Muscle of arm (tissue), 12 donors: ENCODE results near the gene MACROD2. TPM values are rescaled to one million over a fixed set of nuclear protein-coding genes. Genes with fewer than 3 reads are reported as not detected.

Experiments used
- DNase-seq: peaks from one replicate; pipeline ENCODE4 v3.0.0-alpha.2; 2013
- polyA plus RNA-seq, 12 donors: library from polyadenylated mRNA; unstranded; fragments of 120-200 nt; gene quantifications; one replicate each; pipeline ENCODE4 v1.2.1, GENCODE V29; 2013; ENCODE audit not compliant: insufficient read length in 12 of 12

MACROD2 gene
- polyA plus RNA-seq, 12 donors: 2.7 to 19.1 (median 4.0) TPM; not detected in 1

GRCh38 chr20:15616626-15617025 lies 1621.3 kb downstream of the MACROD2 start:
- no peak for DNase-seq

- no peak for DNase-seq
Observed at GRCh38 chr20:15618110-15618509, 1622.8 kb downstream of the MACROD2 start.

- no peak for DNase-seq
Observed at GRCh38 chr20:15618912-15619311, 1623.6 kb downstream of the MACROD2 start.

GRCh38 chr20:15619341-15619740 lies 1624.0 kb downstream of the MACROD2 start:
- no peak for DNase-seq

- DNase-seq: no peak
Observed at GRCh38 chr20:15619816-15620215, 1624.5 kb downstream of the MACROD2 start.

- DNase-seq: no peak
Observed at GRCh38 chr20:15622368-15622767, 1627.1 kb downstream of the MACROD2 start.

GRCh38 chr20:15623215-15623614 lies 1627.9 kb downstream of the MACROD2 start:
- DNase-seq: no peak

- peak; percentile 25 for DNase-seq
Observed at GRCh38 chr20:15625981-15626380, 1630.7 kb downstream of the MACROD2 start.

GRCh38 chr20:15627089-15627488 lies 1631.8 kb downstream of the MACROD2 start:
- no peak for DNase-seq

GRCh38 chr20:15627501-15627903 lies 1632.2 kb downstream of the MACROD2 start:
- DNase-seq: no peak

- DNase-seq: no peak
Observed at GRCh38 chr20:15628851-15629353, 1633.6 kb downstream of the MACROD2 start.

GRCh38 chr20:15630360-15630759 lies 1635.0 kb downstream of the MACROD2 start:
- no peak for DNase-seq

- DNase-seq: no peak
Observed at GRCh38 chr20:15632680-15633079, 1637.4 kb downstream of the MACROD2 start.

- DNase-seq: no peak
Observed at GRCh38 chr20:15634102-15634501, 1638.8 kb downstream of the MACROD2 start.

GRCh38 chr20:15637546-15637945 lies 1642.2 kb downstream of the MACROD2 start:
- no peak for DNase-seq

GRCh38 chr20:15637950-15638754 lies 1642.8 kb downstream of the MACROD2 start:
- DNase-seq: peak; percentile 25

- DNase-seq: no peak
Observed at GRCh38 chr20:15638816-15639215, 1643.5 kb downstream of the MACROD2 start.

- DNase-seq: no peak
Observed at GRCh38 chr20:15639839-15640238, 1644.5 kb downstream of the MACROD2 start.

GRCh38 chr20:15642109-15642508 lies 1646.8 kb downstream of the MACROD2 start:
- no peak for DNase-seq

- no peak for DNase-seq
Observed at GRCh38 chr20:15642676-15643075, 1647.4 kb downstream of the MACROD2 start.

GRCh38 chr20:15643713-15644112 lies 1648.4 kb downstream of the MACROD2 start:
- DNase-seq: no peak

- no peak for DNase-seq
Observed at GRCh38 chr20:15645816-15646215, 1650.5 kb downstream of the MACROD2 start.

- DNase-seq: no peak
Observed at GRCh38 chr20:15653396-15654207, 1658.3 kb downstream of the MACROD2 start.
